ENCODE data around the gene DIP2C.

- TF ChIP-seq CTCF (IDR thresholded peaks at IDR 0.05) (no peak), GABPA (IDR thresholded peaks at IDR 0.05; ENCODE audit: low read depth) (no peak), CHD2 (IDR thresholded peaks at IDR 0.05; ENCODE audit: low read length, partially characterized antibody) (no peak), EP300 (IDR thresholded peaks at IDR 0.05; ENCODE audit: borderline replicate concordance in 1 of 2, low read depth in 1 of 2, low read length in 1 of 2) (no peak), RAD21 (IDR thresholded peaks at IDR 0.05; ENCODE audit: low read length) (no peak), USF1 (IDR thresholded peaks at IDR 0.05; ENCODE audit: borderline replicate concordance, low read depth) (no peak), USF2 (IDR thresholded peaks at IDR 0.05; ENCODE audit: borderline replicate concordance, low read depth, low read length) (no peak), RCOR1 (IDR thresholded peaks at IDR 0.05; ENCODE audit: low read length) (no peak), RXRA (IDR thresholded peaks at IDR 0.05; ENCODE audit: borderline replicate concordance, low read depth) (no peak), SMC3 (IDR thresholded peaks at IDR 0.05; ENCODE audit: low read depth, low read length) (no peak), POLR2AphosphoS5 (IDR thresholded peaks at IDR 0.05; ENCODE audit: low read depth, low read length) (no peak), PBX3 (IDR thresholded peaks at IDR 0.05) (no peak), ELF1 (IDR thresholded peaks at IDR 0.05) (no peak)
These were observed 353.2 kb downstream of the DIP2C start for GRCh38 chr10:336247-336646.
